PC-3 (cell line): ENCODE data around the gene NEU2. TPM values are rescaled to one million over a fixed set of nuclear protein-coding genes. Genes with fewer than 3 reads are reported as not detected.

ENCODE experiments used
- ATAC-seq: fragments of 200-7000 bp; cut with Tn5 transposase; 2 replicates; pipeline ENCODE4 v1.9.1; 2020; ENCODE audit warnings: mild to moderate bottlenecking, moderate library complexity
- BruUV-seq: library from RNA; stranded (reverse); fragments of 400-500 nt; replicated peaks from 2 replicates; lab custom pipeline; 2021; lab: Mats Ljungman, UMichigan
- CTCF ChIA-PET: fragments of 300-600 bp; sonication (Branson Sonifier 250); formaldehyde crosslinking; loops from one replicate; lab custom pipeline; 2022; ENCODE audit warnings: antibody characterized with exemption; lab: Charles Lee
- POLR2A ChIA-PET: fragments of 300-600 bp; sonication (Branson Sonifier 250); formaldehyde crosslinking; loops from one replicate; lab custom pipeline; 2022; ENCODE audit warnings: antibody characterized with exemption; ENCODE audit not compliant: unreplicated experiment; lab: Charles Lee
- DNase-seq: peaks from one replicate; pipeline ENCODE4 v3.0.0-alpha.2; 2015
- H2AFZ ChIP-seq: fragments of 300-600 bp; sonication (generic); 2 replicates; pipeline ENCODE4 v1.6.0; 2016; ENCODE audit warnings: antibody characterized with exemption, low read length
- H3F3A ChIP-seq: fragments of 300-600 bp; sonication (generic); one replicate; pipeline ENCODE4 v1.6.0; 2017; ENCODE audit warnings: antibody characterized with exemption, low read length, control low read depth, mild to moderate bottlenecking; ENCODE audit not compliant: unreplicated experiment
- H3K27ac ChIP-seq: fragments of 300-600 bp; sonication (generic); 2 replicates; pipeline ENCODE4 v1.5.1; 2016; ENCODE audit warnings: mild to moderate bottlenecking, low read length
- H3K27me3 ChIP-seq: fragments of 300-600 bp; sonication (generic); 2 replicates; pipeline ENCODE4 v1.6.1; 2016; ENCODE audit warnings: low read length, mixed read lengths
- H3K36me3 ChIP-seq: fragments of 300-600 bp; sonication (generic); 2 replicates; pipeline ENCODE4 v1.6.1; 2016; ENCODE audit warnings: low read depth, mixed run types, low read length, mixed read lengths
- H3K4me1 ChIP-seq: fragments of 300-600 bp; sonication (generic); 2 replicates; pipeline ENCODE4 v1.5.1; 2016; ENCODE audit warnings: low read length; ENCODE audit not compliant: insufficient read depth
- H3K4me2 ChIP-seq: fragments of 300-600 bp; sonication (generic); 2 replicates; pipeline ENCODE4 v1.6.0; 2016; ENCODE audit warnings: low read length
- H3K4me3 ChIP-seq: fragments of 300-600 bp; sonication (generic); 2 replicates; pipeline ENCODE4 v1.5.1; 2016; ENCODE audit warnings: mild to moderate bottlenecking, low read length, mixed read lengths
- H3K79me2 ChIP-seq: fragments of 300-600 bp; sonication (generic); 2 replicates; pipeline ENCODE4 v1.6.1; 2017; ENCODE audit warnings: low read length, mixed read lengths
- H3K9ac ChIP-seq: fragments of 300-600 bp; sonication (generic); 2 replicates; pipeline ENCODE4 v1.6.0; 2016; ENCODE audit warnings: mild to moderate bottlenecking, low read length
- H3K9me2 ChIP-seq: fragments of 300-600 bp; sonication (generic); replicated peaks from 2 replicates; pipeline ENCODE4 v1.6.1; 2016; ENCODE audit warnings: mixed run types, low read length, mixed read lengths
- H3K9me3 ChIP-seq: fragments of 300-600 bp; sonication (generic); 2 replicates; pipeline ENCODE4 v1.6.1; 2016; ENCODE audit warnings: low read length, mixed read lengths
- H4K20me1 ChIP-seq: fragments of 300-600 bp; sonication (generic); 2 replicates; pipeline ENCODE4 v1.6.1; 2016; ENCODE audit warnings: low read length, mixed read lengths
- CTCF ChIP-seq: fragments of 300-600 bp; sonication (generic); conservative IDR thresholded peaks from 2 replicates; pipeline ENCODE4 v1.5.1; 2017; ENCODE audit warnings: antibody characterized with exemption, low read depth, mild to moderate bottlenecking, low read length
- EZH2 ChIP-seq: fragments of 300-600 bp; sonication (generic); IDR thresholded peaks from one replicate; pipeline ENCODE4 v1.6.1; 2017; ENCODE audit warnings: antibody characterized with exemption, mild to moderate bottlenecking, low read length; ENCODE audit not compliant: unreplicated experiment
- EZH2phosphoT487 ChIP-seq: fragments of 300-600 bp; sonication (generic); IDR thresholded peaks from 2 replicates; pipeline ENCODE4 v1.6.1; 2018; ENCODE audit warnings: mild to moderate bottlenecking, antibody characterized with exemption, low read length, borderline replicate concordance
- intact Hi-C: fragments of 100-400 bp; cut with micrococcal nuclease; formaldehyde crosslinking; loops from 2 replicates; pipeline ENCODE4 v1.9.0; 2023
- total RNA-seq: library from RNA; depleted of rRNA; stranded (reverse); fragments of >200 nt; gene quantifications from 2 replicates; pipeline ENCODE4 v1.2.3, GENCODE V29; 2014

Gene NEU2
- total RNA-seq, 1 experiment from 2014 or later = 4.5 TPM

DNA sequence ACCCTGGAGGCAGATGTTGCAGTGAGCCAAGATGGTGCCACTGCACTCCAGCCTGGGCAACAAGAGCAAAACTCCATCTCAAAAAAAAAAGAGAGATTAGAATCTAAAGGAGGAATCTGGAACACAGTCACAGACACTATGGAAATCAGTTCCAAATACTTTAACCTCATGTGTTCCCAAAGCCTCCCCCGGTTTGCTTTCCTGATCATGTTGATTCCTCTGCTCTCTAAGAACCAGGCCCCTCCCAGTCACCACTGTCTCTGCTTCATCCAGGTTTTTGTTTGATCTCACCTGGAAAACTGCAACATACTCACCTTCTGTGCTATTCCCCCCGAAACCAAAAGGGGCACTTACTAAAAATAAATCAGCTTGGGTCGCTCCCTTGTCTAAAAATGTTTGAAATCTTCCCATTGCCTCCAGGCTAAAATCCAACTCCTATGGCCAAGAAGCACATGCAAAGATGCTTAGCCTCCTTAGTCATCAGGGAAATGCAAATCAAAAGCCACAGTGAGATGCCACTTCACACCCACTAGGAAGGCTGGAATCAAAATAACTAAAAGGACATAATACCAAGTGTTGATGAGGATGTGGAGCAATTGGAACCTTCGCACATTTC, 6.2 kb upstream of the NEU2 start:
- no peak for TF ChIP-seq CTCF
- TF ChIP-seq EZH2 = no peak
- TF ChIP-seq EZH2phosphoT487 = no peak
- Histone ChIP-seq H3K4me2 (peak overlapping the region; percentile 5), H3K27me3 (no peaks in the 10 kb centered on the region), H3K9me2 (no peaks in the 10 kb centered on the region), H3K36me3 (no peaks in the 10 kb centered on the region), H4K20me1 (no peaks in the 10 kb centered on the region), H2AFZ (peak overlapping the region; percentile 47; the same call in 1 of the 2 replicates), H3K4me3 (no peak overlapping the region), H3F3A (peaks cover 10% of the 10 kb centered on the region), H3K9me3 (no peaks in the 10 kb centered on the region), H3K9ac (no peak overlapping the region), H3K79me2 (0 out of 2 replicates have a peak, but pooled peaks cover 1% of the 10 kb centered on the region), H3K27ac (peak overlapping the region; percentile 52), H3K4me1 (peaks cover 49% of the 10 kb centered on the region)
- intact Hi-C loops = no loop called here
- POLR2A ChIA-PET = no interaction called here
- BruUV-seq = no TSS peak
- CTCF ChIA-PET = no interaction called here
- ATAC-seq (peak; percentile 5; the same call in 1 of the 2 replicates), DNase-seq (peak; percentile 81)

GRCh38 chr2:233029321-233029720, 3.2 kb upstream of the NEU2 start:
- no peaks in the 10 kb centered on the region for H3K9me2 ChIP-seq
- peaks cover 7% of the 10 kb centered on the region for H3K79me2 ChIP-seq
- intact Hi-C loops = loop anchor here (1.0 to 2.0 kb wide), 9 partner anchors 38 to 222 kb away; partner anchors contain the start of gene ATG16L1
- H3K27ac ChIP-seq = peak overlapping the region; percentile 98
- H3K9ac ChIP-seq = peak overlapping the region; percentile 32; the same call in 1 of the 2 replicates
- H3K9me3 ChIP-seq = no peaks in the 10 kb centered on the region
- ATAC-seq = peak; percentile 71
- peaks cover 14% of the 10 kb centered on the region for H3F3A ChIP-seq
- DNase-seq = peak; percentile 99
- H4K20me1 ChIP-seq = no peaks in the 10 kb centered on the region
- H3K36me3 ChIP-seq = no peaks in the 10 kb centered on the region
- BruUV-seq = no TSS peak
- ChIA-PET POLR2A (interaction anchor here (0.6 to 0.9 kb wide), 4 partner anchors 49 to 222 kb away, joined by 3 to 5 read pairs (median 3); partner anchors contain the start of gene ATG16L1), CTCF (interaction anchor here (0.6 to 1.8 kb wide), 8 partner anchors 19 to 222 kb away, joined by 3 to 21 read pairs (median 4); partner anchors contain the start of gene ATG16L1)
- no peaks in the 10 kb centered on the region for H3K27me3 ChIP-seq
- peaks cover 68% of the 10 kb centered on the region for H3K4me1 ChIP-seq
- 0 out of 2 replicates have a peak overlapping the region, but pooled peaks have one; percentile 37 for H2AFZ ChIP-seq
- no peak overlapping the region for H3K4me3 ChIP-seq
- TF ChIP-seq EZH2 = no peak
- peak overlapping the region; percentile 43; the same call in 1 of the 2 replicates for H3K4me2 ChIP-seq

DNA sequence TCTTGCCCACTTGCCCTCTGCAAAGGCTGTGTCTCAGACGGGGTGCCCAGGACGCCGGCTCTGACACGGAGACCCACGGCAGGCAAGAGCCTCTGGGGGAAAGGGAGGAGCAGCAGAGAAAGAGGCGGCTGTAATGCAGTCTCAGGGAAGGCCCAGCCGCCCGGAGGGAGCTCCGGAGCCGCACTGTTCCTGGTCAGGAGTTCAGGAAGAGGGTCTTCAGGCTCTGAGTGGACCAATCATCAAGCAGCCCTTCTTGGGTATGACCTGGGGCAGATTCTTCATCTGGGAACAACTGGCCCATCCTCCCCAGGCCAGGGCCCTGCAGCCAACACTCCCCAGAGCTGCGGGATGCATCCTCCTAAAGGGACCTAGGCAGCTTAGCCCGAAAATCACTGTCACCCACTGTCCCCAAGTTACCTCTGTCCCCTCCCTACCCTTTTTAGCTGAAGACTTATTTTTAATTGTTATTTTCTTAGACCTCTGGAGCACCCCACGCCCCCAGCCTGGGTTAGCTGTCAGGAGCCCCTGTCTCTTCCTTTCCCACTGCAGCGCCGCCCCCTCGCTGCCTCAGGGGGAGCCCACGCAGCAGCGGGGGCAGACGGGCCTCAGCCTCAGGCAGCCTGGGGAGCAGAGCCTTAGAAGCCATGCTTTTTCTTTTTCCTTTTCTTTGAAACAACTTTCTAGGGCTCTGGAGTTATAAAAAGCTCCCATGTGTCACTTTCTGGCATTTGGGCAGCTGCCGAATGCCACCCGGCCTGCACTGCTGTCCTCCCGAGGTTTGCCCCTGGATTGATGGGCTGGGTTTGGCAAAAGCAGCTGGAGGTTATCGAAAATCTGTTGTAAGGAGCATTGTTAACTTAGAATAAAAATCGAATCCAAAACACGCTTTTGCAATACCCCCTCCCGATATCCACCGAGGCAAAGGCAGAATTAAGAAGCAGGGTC, 644 bp upstream of the NEU2 start:
- no peak overlapping the region for H3K9ac ChIP-seq
- ATAC-seq = no peak
- CTCF ChIA-PET = interaction anchor here (0.6 kb wide), 1 partner anchor 23 kb away, joined by 3 read pairs; no protein-coding TSS in a partner anchor

More for the DNA sequence above, 644 bp upstream of the NEU2 start:
- Histone ChIP-seq H3F3A (peaks cover 12% of the 10 kb centered on the region), H3K27me3 (no peaks in the 10 kb centered on the region), H2AFZ (no peak overlapping the region), H4K20me1 (no peaks in the 10 kb centered on the region), H3K4me1 (peaks cover 79% of the 10 kb centered on the region), H3K4me3 (no peak overlapping the region), H3K36me3 (no peaks in the 10 kb centered on the region), H3K27ac (peak overlapping the region; percentile 98; the same call in 1 of the 2 replicates), H3K4me2 (no peak overlapping the region), H3K9me3 (no peaks in the 10 kb centered on the region), H3K9me2 (no peaks in the 10 kb centered on the region), H3K79me2 (peaks cover 26% of the 10 kb centered on the region)
- POLR2A ChIA-PET = no interaction called here
- DNase-seq = no peak
- TF ChIP-seq EZH2phosphoT487 (no peak), EZH2 (no peak), CTCF (no peak)
- no TSS peak for BruUV-seq
- intact Hi-C loops = no loop called here
